Aorta (tissue), 5 donors: ENCODE data around the gene FATE1. TPM values are rescaled to one million over a fixed set of nuclear protein-coding genes. Genes with fewer than 3 reads are reported as not detected.

Experiments used
- ATAC-seq: fragments of 200-7000 bp; cut with Tn5 transposase; one replicate; pipeline ENCODE4 v1.9.1; 2022; ENCODE audit warnings: moderate library complexity; ENCODE audit not compliant: low FRiP score
- DNase-seq, 2 donors: peaks; one replicate each; pipeline ENCODE4 v3.0.0-alpha.2; 2020
- H3K27ac ChIP-seq, 2 donors: one replicate each; pipeline ENCODE4 v1.5.1; 2013; ENCODE audit warnings: low read length in 2 of 2, mild to moderate bottlenecking in 2 of 2, moderate library complexity in 2 of 2, control low read depth in 1 of 2, inconsistent platforms in 1 of 2, low read depth in 1 of 2
- H3K27me3 ChIP-seq, 2 donors: one replicate each; pipeline ENCODE4 v1.6.1; 2013; ENCODE audit warnings: control low read depth in 1 of 2, low read length in 1 of 2, mild to moderate bottlenecking in 1 of 2, moderate library complexity in 1 of 2; ENCODE audit not compliant: insufficient read depth in 2 of 2, control insufficient read depth in 1 of 2
- H3K36me3 ChIP-seq, 2 donors: one replicate each; pipeline ENCODE4 v1.6.1; 2013; ENCODE audit warnings: control low read depth in 1 of 2, low read length in 1 of 2, mild to moderate bottlenecking in 1 of 2; ENCODE audit not compliant: insufficient read depth in 2 of 2, control insufficient read depth in 1 of 2
- H3K4me1 ChIP-seq, 2 donors: one replicate each; pipeline ENCODE4 v1.6.1; 2013; ENCODE audit warnings: low read length in 2 of 2, control low read depth in 1 of 2, mild to moderate bottlenecking in 1 of 2, moderate library complexity in 1 of 2; ENCODE audit not compliant: insufficient read depth in 2 of 2, control insufficient read depth in 1 of 2
- H3K4me3 ChIP-seq, 2 donors: one replicate each; pipeline ENCODE4 v1.5.1; 2013; ENCODE audit warnings: low read length in 2 of 2, control low read depth in 1 of 2, mild to moderate bottlenecking in 1 of 2
- H3K9me3 ChIP-seq: one replicate; pipeline ENCODE4 v1.6.1; 2013; ENCODE audit warnings: mild to moderate bottlenecking, low read length; ENCODE audit not compliant: control insufficient read depth
- WGBS, 2 donors: extraction: QIAGEN DNeasy Blood & Tissue Kit; methylation state at CpG; one replicate each; pipeline ENCODE4 v1.1.7; 2013; 5-methylcytosine and 5-hydroxymethylcytosine counted together
- intact Hi-C, 2 donors: fragments of 100-400 bp; cut with DNase I; formaldehyde crosslinking; loops; one replicate each; pipeline versions ENCODE4 v1.14.2 to v1.15.0; 2022
- polyA plus RNA-seq, 2 donors: library from polyadenylated mRNA; stranded (reverse); fragments of 200-250 nt; gene quantifications; one replicate each; pipeline ENCODE4 v1.2.3, GENCODE V29; 2013
- total RNA-seq, 2 donors: library from RNA; stranded (reverse); fragmentation: NEBNext Ultra II Directional; extraction: Animal tissue kit (Norgen Biotek cat#: 25700); gene quantifications; one replicate each; pipeline ENCODE4 v1.2.1, GENCODE V29; 2021
- donor health status: healthy with polysubstance abuse.
- donor health status: Bipolar disorder and iron deficiency.
- donor health status: DM: no; HTN: no; CAD: no.
- donor health status: DM: no; HTN: no; CAD: no.
- donor health status: DM: yes; HTN: yes; CAD: no.

Gene FATE1
- total and polyA plus RNA-seq, 4 donors: not detected

GRCh38 chrX:151701531-151701930 lies 14.3 kb upstream of the FATE1 start:
- intact Hi-C loops: no loop called here
- DNase-seq: no peak

DNA sequence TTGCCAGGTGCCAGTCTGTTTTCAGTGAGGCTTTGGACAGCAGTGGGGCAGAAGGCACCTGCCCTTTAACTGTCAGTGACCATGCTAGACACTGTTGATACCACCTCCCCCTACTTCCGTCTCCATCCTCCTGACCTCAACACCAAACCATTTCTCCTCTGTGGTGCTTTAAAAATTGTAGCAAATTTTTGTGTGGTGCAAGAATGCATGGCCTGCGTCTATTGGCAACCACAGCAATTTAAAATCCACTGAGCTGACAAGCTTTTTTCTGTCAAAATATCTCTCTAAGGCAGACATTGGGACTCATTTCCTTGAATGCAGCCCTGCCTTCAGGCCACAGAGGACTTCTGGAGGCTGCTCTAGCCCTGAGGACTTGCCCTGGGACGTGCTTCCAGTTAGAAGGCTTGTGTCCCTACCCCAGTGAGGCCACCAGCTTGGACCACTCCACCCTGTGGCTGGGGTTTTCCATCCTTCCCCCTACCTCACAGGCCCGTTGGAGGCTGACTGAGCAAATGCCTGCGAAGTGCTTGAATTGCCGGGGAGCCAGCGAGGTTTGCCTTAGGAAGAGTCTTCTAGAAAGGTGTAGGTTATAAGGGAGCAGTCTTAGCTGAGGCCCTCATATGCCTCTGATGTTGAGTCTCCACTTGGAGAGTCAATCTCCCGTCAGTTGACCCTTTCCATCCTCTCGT lies 13.7 kb upstream of the FATE1 start:
- WGBS, 2 donors: 72 to 78% methylated on average over 9 of the region's 9 CpGs

More at GRCh38 chrX:151701531-151701930, 14.3 kb upstream of the FATE1 start:
- Histone ChIP-seq H3K27me3 (no peaks in the 10 kb centered on the region), H3K4me3 (no peak overlapping the region), H3K36me3 (no peaks in the 10 kb centered on the region), H3K4me1 (no peaks in the 10 kb centered on the region), H3K9me3 (no peaks in the 10 kb centered on the region), H3K27ac (no peak overlapping the region)
- no peak for ATAC-seq
- WGBS, 2 donors: 80 to 95% methylated on average over 7 of the region's 7 CpGs

DNA sequence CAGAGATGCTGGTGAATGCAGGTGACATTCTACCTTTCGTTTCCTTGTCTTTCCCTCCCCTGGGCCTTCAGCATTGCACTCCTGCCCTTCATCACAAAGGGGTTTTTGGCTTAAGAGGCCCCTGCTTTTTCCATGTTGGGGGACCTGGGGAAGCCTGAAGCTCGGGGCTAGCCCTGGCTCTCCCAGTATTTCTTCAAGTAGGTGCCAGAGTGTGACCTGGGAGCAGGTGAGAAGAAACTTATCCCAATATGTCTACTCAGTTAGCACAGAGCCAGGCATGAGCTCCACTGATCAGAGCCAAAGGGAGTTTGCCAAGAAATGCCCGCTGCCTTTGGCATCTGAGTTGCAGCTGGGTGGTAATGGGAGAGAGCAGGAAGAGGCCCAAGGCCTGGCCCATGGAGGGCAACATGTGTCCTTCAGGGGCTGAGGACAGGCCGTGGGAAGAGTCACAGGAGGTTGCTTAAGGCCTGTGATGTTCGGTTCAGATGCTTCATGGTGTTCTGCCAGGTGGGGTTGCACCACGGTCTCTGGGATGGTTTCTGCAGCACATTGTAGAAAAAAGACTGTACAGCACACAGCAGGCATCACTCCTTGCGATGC lies 13.0 kb upstream of the FATE1 start:
- H3K27me3 ChIP-seq: no peaks in the 10 kb centered on the region
- DNase-seq (peak in 1 of 2 donors; percentile 41), ATAC-seq (no peak)
- 53 to 69% methylated on average over 7 of the region's 7 CpGs for WGBS, 2 donors
- H3K4me1 ChIP-seq: no peaks in the 10 kb centered on the region
- no peaks in the 10 kb centered on the region for H3K9me3 ChIP-seq
- H3K36me3 ChIP-seq: no peaks in the 10 kb centered on the region
- H3K4me3 ChIP-seq: no peak overlapping the region
- intact Hi-C loops: no loop called here
- no peak overlapping the region for H3K27ac ChIP-seq

More for the DNA sequence above, 13.7 kb upstream of the FATE1 start:
- no peaks in the 10 kb centered on the region for H3K9me3 ChIP-seq
- H3K4me1 ChIP-seq: no peaks in the 10 kb centered on the region
- DNase-seq (no peak), ATAC-seq (no peak)
- no peaks in the 10 kb centered on the region for H3K27me3 ChIP-seq
- H3K27ac ChIP-seq: no peak overlapping the region
- intact Hi-C loops: no loop called here
- no peaks in the 10 kb centered on the region for H3K36me3 ChIP-seq
- no peak overlapping the region for H3K4me3 ChIP-seq

DNA sequence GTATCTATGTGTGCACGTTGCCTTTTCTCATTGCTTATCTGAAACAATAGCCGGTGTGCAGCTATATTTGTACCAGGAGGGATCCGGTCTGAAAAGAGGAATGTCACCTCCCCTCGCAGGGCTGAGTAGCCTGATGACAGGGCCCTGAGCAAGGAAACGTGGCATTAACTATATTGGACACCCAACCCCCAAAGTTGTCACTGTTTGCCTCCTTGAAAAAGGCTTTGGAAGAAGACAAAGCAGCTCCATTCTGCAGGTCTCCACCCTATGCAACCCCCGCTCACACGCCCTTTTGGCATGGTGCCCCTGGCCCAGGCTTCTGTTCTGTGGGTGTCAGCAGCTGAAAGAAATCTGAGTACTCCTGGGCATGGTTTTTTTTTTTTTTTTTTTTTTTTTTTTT lies 12.3 kb upstream of the FATE1 start:
- no peaks in the 10 kb centered on the region for H3K27me3 ChIP-seq
- DNase-seq (peak in 1 of 2 donors; percentile 78), ATAC-seq (no peak)
- 11 to 35% methylated on average over 7 of the region's 7 CpGs for WGBS, 2 donors
- H3K27ac ChIP-seq: no peak overlapping the region
- H3K4me3 ChIP-seq: no peak overlapping the region
- no peaks in the 10 kb centered on the region for H3K4me1 ChIP-seq
- intact Hi-C loops: no loop called here
- H3K9me3 ChIP-seq: no peaks in the 10 kb centered on the region
- H3K36me3 ChIP-seq: no peaks in the 10 kb centered on the region

- WGBS, 2 donors: 69 to 75% methylated on average over 13 of the region's 13 CpGs
- H3K4me3 ChIP-seq: no peak overlapping the region
- ATAC-seq: no peak
These were observed 11.7 kb upstream of the FATE1 start for GRCh38 chrX:151704041-151704663.

GRCh38 chrX:151708821-151709220 lies 7.0 kb upstream of the FATE1 start:
- H3K27me3 ChIP-seq: no peaks in the 10 kb centered on the region
- H3K27ac ChIP-seq: no peak overlapping the region
- no peaks in the 10 kb centered on the region for H3K9me3 ChIP-seq
- no peak overlapping the region for H3K4me3 ChIP-seq
- WGBS, 2 donors: 82 to 85% methylated on average over 7 of the region's 7 CpGs
- DNase-seq (no peak), ATAC-seq (no peak)
- H3K36me3 ChIP-seq: no peaks in the 10 kb centered on the region
- intact Hi-C loops: no loop called here
- H3K4me1 ChIP-seq: no peaks in the 10 kb centered on the region

More at GRCh38 chrX:151704041-151704663, 11.7 kb upstream of the FATE1 start:
- H3K27me3 ChIP-seq: no peaks in the 10 kb centered on the region
- no peaks in the 10 kb centered on the region for H3K4me1 ChIP-seq
- H3K36me3 ChIP-seq: no peaks in the 10 kb centered on the region
- no peak for DNase-seq
- intact Hi-C loops: no loop called here
- H3K9me3 ChIP-seq: no peaks in the 10 kb centered on the region
- H3K27ac ChIP-seq: no peak overlapping the region

DNA sequence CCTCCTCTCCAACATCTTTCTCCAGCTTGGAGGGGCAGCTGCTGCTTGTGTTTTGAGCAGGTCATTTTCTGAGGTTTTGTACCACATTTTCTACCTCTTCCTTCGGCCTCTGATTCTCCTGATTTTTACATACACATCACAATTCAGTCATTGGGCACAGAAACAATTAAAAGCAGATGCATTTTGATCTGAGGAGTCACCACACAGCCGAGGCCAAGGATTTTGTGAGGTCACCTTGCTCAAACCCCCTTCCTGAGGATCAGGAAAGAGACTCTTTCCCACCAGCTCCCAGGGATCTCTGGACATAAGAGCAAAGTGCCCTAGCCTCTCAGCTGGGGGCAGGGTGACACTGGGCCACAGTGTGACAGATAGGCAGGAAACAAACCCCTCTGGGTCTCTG lies 5.4 kb upstream of the FATE1 start:
- H3K4me3 ChIP-seq: no peak overlapping the region
- intact Hi-C loops: no loop called here
- no peak for ATAC-seq
- H3K4me1 ChIP-seq: no peaks in the 10 kb centered on the region
- H3K9me3 ChIP-seq: no peaks in the 10 kb centered on the region
- DNase-seq: peak in 1 of 2 donors; percentile 49
- no peaks in the 10 kb centered on the region for H3K27me3 ChIP-seq
- H3K36me3 ChIP-seq: no peaks in the 10 kb centered on the region
- WGBS, 2 donors: 58 to 79% methylated on average over 2 of the region's 2 CpGs
- H3K27ac ChIP-seq: no peak overlapping the region

GRCh38 chrX:151711154-151711553 lies 4.7 kb upstream of the FATE1 start:
- 50 to 67% methylated on average over 5 of the region's 5 CpGs for WGBS, 2 donors

GRCh38 chrX:151711787-151712186 lies 4.0 kb upstream of the FATE1 start:
- no peaks in the 10 kb centered on the region for H3K36me3 ChIP-seq
- intact Hi-C loops: no loop called here
- H3K9me3 ChIP-seq: no peaks in the 10 kb centered on the region
- no peak overlapping the region for H3K4me3 ChIP-seq
- ATAC-seq (no peak), DNase-seq (peak in 1 of 2 donors; percentile 23)
- H3K27me3 ChIP-seq: no peaks in the 10 kb centered on the region
- no peak overlapping the region for H3K27ac ChIP-seq
- WGBS, 2 donors: 17 to 18% methylated on average over 2 of the region's 2 CpGs
- H3K4me1 ChIP-seq: no peaks in the 10 kb centered on the region

More at GRCh38 chrX:151711154-151711553, 4.7 kb upstream of the FATE1 start:
- Histone ChIP-seq H3K36me3 (no peaks in the 10 kb centered on the region), H3K4me3 (no peak overlapping the region), H3K4me1 (no peaks in the 10 kb centered on the region), H3K27ac (no peak overlapping the region), H3K27me3 (no peaks in the 10 kb centered on the region), H3K9me3 (no peaks in the 10 kb centered on the region)
- DNase-seq (peak in 1 of 2 donors; percentile 41), ATAC-seq (no peak)
- intact Hi-C loops: no loop called here
